HFF-Myc (cell line): ENCODE results near the gene ZNF688.

ENCODE experiments used
- DNase-seq: peaks from one replicate; pipeline ENCODE4 v3.0.0-alpha.2; 2011; ENCODE audit warnings: low read depth; ENCODE audit errors: extremely low read depth
- H3K4me3 ChIP-seq: replicated peaks from 2 replicates; pipeline ENCODE4 v1.5.1; 2011; ENCODE audit warnings: low read depth, mild to moderate bottlenecking, control low read depth, low read length
- TF ChIP-seq, protein P1 (sequence below): IDR thresholded peaks from 2 replicates; pipeline ENCODE4 v1.5.1; 2012; ENCODE audit warnings: mild to moderate bottlenecking, low read depth, low read length, control low read depth; ENCODE audit errors: missing control alignments

ZNF688 gene

DNA sequence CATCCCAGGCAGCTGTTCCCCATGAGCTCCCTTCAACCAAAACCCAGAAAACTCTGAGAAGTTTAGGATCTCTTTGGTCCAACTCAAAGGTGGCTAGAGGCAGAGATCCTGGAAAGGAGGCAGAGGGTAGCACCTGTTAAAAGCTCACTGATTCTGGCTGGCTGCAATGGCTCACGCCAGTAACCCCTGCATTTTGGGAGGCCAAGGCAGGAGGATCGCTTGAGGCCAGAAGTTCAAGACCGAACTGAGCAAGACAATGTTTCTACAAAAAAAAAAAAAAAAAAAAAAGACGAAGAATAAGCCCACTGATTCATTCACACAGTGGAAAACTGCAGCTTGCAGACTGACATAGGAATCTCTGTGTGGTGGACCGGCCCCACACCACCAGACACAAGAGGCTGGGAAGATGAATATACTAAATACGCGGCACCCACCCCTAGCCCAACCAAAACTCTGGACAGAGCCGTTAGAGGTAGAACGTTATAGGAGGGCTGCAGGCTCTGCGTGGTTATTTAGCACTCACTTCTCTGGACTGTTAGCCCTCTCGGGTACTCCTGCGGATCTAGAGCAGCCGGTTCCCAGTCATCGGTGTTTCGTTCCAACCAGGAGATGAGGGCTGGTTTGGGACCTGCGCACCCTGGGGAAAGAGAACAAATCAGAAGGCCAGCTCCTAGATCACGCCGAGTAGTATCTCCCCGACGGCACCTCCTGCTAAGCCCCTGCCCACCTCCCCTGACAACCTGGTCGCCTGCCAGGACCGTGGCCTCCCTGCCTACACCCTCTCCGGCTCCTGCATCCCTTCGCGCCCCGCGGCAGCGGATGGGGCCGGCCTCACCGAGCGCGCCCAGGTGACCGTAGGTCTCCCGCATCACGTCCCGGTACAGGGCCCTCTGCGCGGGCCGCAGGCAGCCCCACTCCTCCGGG, 37.8 kb upstream of the ZNF688 start:
- no peak for DNase-seq
- peak overlapping the region; percentile 87 for H3K4me3 ChIP-seq
- TF ChIP-seq, protein P1, sequence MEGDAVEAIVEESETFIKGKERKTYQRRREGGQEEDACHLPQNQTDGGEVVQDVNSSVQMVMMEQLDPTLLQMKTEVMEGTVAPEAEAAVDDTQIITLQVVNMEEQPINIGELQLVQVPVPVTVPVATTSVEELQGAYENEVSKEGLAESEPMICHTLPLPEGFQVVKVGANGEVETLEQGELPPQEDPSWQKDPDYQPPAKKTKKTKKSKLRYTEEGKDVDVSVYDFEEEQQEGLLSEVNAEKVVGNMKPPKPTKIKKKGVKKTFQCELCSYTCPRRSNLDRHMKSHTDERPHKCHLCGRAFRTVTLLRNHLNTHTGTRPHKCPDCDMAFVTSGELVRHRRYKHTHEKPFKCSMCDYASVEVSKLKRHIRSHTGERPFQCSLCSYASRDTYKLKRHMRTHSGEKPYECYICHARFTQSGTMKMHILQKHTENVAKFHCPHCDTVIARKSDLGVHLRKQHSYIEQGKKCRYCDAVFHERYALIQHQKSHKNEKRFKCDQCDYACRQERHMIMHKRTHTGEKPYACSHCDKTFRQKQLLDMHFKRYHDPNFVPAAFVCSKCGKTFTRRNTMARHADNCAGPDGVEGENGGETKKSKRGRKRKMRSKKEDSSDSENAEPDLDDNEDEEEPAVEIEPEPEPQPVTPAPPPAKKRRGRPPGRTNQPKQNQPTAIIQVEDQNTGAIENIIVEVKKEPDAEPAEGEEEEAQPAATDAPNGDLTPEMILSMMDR, result no peak

DNA sequence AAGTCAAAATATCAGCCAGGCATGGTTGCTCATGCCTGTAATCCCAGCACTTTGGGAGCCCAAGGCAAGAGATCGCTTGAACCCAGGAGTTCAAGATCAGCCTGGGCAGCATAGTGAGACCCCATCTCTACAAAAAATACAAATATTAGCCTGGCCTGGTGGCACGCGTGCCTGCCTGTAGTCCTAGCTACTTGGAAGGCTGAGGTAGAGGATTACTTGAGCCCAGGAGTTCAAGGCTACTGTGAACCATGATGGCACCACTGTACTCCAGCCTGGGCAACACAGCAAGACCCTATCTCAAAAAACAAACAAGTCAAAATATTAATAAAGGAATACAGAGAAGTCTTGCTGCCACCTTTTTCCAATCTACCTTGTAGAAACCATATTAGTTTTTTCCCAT, 34.5 kb upstream of the ZNF688 start:
- TF ChIP-seq, protein P1, result no peak
- DNase-seq, result no peak
- no peak overlapping the region for H3K4me3 ChIP-seq

DNA sequence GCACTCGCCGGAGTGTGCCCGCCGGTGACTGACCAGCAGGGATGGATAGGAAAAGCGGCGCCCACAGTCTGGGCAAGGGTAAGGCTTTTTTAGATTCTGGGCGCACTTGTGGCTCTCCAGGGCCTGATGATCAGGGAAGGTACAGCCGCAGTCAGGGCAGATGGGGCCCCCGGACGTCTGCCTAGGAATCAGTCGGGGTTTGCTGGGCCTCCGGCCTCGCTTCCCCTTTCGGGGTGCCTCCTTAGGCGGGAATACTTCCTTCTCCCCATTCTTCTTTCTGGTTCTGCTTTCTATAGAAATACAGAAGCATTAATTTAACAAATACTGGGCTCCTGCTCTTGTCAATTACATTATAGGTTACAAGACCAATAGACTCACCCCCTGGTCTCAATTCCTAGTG, 33.6 kb upstream of the ZNF688 start:
- H3K4me3 ChIP-seq, result no peak overlapping the region
- TF ChIP-seq, protein P1, result no peak
- DNase-seq, result no peak

DNA sequence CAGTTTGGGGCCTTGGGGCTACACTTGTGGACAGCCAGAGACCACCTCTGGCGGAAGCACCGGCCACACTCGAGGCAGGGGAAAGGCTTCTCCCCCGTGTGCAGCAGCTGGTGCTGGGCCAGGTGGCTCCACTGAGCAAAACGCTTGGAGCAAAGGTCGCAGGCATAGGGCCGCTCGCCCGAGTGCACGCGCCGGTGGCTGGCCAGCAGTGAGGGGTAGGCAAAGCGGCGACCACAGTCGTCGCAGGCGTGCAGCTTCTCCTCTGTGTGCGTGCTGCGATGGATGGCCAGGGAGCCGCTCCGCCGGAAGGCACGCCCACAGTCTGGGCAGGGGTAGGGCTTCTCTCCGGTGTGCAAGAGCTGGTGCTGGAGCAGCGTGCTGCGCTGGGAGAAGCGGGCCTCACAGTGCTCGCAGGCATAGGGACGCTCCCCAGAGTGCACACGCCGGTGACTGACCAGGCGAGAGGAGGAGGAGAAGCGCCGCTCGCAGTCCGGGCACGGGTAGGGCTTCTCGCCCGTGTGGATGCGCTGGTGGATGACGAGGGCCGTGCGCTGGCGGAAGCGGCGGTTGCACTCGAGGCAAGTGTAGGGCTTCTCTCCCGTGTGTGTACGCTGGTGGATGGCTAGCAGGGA, 32.9 kb upstream of the ZNF688 start:
- TF ChIP-seq, protein P1, result no peak
- H3K4me3 ChIP-seq, result no peak overlapping the region
- DNase-seq, result no peak

DNA sequence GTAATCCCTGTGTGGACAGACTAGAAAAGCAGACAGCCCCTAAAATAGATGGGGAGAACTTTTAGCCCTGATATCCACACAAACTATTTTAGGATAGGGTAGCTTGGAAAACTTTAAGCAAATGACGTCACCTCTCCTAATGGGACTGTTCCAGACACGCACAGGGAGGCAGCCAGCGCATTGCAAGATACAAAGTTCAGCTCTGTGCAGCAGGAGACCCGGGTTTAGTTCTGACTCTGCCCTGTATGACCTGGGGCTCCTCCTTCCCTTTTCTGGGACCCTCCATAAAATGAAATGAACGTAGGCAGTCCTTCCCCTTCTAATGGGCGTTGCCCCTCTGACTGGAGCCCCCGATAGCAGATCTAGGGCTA, 32.4 kb upstream of the ZNF688 start:
- no peak overlapping the region for H3K4me3 ChIP-seq
- TF ChIP-seq, protein P1, result no peak
- no peak for DNase-seq

DNA sequence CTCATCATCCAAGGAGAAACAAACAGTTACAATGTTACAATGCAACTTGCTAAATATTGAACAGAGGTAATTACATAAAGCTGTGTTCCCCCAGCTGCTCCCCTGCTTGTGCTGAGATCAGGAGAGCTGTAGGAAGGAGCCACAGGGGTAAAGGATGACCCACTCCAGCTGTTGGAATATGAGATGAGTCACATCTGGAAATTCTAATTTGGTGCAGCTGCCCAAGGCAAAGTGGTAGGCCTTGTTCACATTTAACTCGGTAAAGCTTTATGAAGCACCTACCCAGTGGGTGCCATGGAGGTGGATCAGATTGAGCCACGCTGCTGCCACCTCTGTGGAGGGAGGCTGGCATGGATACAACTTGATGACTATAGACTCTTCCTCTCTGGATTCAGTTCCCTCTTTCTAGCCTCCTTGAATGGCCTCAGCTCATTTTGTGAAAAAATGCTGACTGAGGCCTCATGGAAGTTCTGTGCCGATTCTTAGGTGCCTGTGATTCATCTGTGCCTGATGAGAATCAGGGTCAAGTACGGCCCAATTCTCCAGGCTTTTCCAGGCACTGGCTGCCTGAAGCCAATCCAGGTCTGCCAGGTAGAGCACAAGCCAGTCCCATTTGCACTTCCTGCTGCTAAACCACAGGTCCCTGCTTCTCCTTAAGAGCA, 31.2 kb upstream of the ZNF688 start:
- DNase-seq, result peak; percentile 60
- TF ChIP-seq, protein P1, result no peak
- no peak overlapping the region for H3K4me3 ChIP-seq
